ENCODE results near the gene KMT2A.
"Not testable (repeated sequence)": the region's sequence is repeated elsewhere in the genome, so short reads cannot be mapped to it uniquely, and the experiment has no call there.

The KMT2A gene

GRCh38 chr11:118435893-118436624 is at the start of gene KMT2A:
Gene KMT2A, plus strand, starts transcription at chr11:118436492. Its CDS starts 21 bp downstream, at chr11:118436513.
- FAIRE-seq: no peak

DNA sequence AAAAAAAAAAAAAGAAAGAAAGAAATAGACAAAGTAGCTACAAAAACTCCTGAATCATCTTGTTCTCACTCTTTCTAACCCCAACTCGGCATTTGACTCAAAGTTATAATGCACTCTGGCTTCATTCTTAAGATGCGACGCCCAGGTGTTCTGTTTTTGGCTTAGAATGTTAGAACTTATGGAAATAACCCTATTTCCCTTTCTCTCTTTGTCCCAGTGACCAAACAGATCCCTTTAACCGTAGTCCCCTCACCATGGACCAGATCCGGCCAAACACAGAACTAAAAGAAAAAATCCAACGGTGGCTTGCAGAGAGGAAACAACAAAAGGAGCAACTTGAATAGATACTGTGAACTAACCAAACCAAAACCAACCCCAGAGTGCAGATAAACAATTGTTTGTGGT is 40.2 kb upstream of the KMT2A start:
- no peak for FAIRE-seq

- FAIRE-seq: no peak
These were observed 38.8 kb upstream of the KMT2A start for GRCh38 chr11:118397448-118397847.

DNA sequence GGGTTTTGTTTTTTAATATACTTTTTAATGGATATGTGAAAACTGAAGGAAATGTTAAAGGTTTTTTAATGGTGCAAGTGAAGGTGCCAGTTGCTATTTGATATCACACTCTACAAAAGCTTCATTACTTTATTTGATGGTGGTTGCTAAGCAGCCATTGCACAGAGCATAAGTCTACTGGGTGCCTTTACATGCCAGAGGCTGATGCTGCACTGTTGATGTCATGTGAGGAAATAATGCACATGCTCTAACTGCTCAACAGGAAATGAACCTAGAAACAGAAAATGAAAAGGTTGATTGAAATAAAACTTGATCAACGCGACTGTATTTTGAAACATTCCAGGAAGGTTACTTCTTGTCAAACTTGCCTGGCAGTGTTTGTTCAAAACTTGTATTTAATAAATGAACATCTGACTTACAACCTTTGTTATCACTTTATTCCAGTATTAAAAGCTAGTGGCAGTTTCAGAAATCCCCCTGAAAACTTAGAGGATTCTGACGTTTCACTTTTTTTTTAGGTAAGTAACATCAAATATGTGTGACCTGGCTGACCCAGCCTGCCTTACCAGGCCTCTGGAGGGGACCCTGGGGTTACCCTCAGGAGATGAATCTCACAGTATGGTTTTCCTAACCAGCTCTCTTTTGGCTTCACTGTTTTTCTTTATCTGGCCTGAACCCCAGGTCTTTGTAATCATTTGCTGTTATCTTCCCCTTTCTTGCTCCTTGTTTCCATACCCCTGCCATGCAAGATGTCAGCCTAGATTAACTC is 37.3 kb upstream of the KMT2A start:
- FAIRE-seq: no peak

DNA sequence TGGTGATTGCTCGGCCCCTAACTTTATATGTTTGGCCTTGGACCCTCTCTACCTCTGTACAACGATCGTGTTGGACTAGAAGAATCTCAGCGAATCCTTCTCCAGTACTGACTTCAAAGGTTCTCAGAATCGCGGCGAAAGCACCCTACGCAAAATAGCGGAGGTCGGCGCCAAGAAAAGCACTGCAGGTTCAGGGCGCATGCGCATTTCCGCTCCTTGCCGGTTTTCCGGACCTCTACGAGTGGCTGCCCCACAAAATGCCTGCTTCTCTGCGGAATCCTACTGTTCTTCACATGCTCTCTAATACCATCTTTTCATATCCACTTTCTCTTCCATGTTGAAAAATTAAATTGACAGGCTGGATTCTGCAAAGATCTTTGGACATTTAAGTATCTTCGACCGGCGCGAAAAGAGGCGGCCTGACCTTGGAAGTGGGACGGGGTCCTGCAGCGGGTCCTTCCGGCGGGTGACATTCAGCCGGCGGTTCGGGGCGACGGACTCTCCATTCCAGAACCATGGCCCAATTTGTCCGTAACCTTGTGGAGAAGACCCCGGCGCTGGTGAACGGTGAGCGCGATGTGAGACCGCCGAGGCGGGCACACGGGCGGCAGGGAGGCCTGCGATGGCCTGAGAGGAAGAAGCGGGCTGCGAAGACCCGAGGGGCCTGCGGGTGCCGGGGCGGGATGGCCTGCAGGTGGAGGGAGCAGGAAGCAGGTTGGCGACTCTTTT is 35.0 kb upstream of the KMT2A start, which contains the start of gene ATP5MG:
ATP5MG (plus strand) TSS at position 456 of the 729 bp plus-strand sequence; CDS start at position 516, 60 bp downstream.
- peak; percentile 93 for FAIRE-seq

DNA sequence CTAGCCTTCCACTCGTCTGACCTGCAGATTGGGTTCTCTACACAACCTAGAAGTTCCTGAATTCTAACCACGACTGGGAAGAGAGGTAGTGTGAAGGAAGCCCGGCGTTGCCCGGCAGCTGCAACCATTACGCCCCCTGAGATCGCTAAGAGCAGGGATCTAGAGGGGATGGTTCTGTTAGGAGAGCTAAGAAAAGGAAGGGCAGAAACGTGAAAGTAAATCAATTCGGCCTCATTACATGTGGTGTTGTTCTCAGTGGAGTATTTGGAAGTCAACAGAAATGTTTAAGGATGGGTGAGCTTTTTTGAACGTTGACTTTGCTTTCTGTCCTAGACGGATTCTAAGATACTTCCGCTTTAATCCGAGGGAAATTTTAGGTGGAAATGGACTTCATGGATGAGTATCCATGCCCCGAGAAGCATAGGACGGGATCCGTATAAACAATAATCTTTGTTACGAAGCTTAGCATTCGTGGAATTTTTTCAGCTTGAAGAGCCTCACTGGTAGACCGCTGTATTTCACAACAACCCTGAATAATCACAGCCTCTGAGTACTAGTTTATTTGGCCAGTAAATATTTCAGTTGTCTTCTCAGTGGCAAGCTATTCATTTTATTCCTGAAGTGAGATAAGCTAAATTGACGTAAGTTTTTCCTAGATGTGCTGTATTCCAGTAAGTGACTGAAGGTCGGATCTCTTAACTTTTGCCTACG is 34.3 kb upstream of the KMT2A start:
- FAIRE-seq: no peak

DNA sequence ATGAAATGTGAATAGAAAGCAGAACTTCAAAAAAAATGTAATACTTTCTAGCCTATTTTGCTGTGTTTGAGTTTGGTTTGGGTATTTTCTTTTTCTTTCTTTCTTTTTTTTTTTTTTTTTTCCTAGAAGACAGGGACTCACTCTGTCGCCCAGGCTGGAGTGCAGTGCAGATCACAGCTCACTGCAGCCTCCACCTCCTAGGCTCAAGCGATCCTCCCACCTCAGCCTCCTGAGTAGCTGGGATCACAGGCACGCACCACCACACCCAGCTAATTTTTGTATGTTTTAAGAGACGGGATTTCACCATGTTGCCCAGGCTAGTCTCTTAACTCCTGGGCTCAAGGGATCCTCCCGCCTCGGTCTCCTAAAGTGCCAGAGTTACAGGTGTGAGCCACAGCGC is 33.7 kb upstream of the KMT2A start:
- not testable (repeated sequence) for FAIRE-seq

- FAIRE-seq: no peak
These were observed 29.6 kb upstream of the KMT2A start for GRCh38 chr11:118406599-118407166.

DNA sequence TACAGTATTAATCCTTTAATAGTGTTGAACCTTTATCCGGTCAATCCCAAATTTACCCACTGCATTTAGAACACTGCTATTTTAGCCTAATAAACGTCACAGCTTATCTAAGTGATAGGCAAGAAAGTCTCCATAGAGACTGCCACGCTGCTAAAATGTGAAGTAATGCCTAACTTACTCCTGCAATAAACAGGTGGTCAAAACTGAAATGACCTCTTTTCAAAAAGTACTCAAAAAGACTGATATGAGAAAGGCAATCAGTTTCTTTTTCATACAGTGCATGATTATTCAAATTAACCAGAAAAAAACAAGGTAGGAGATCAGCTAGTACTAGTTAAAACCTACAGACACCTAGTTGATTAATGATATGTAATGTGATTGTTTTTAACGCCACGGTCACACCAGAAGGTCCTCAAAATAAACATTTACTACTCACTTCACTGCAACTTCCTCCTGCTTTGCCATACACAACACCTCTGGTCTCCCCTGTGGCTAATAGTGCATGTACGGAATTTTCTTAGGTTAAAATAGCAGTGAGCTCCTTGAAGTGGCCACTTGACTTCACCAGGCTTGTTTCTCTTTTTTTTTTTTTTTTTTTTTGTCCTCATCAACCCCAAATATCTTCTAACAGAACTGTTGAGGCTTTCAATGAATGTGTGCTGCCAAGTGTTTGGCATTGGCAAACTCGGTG is 26.1 kb upstream of the KMT2A start:
- no peak for FAIRE-seq

GRCh38 chr11:118411530-118411929 is 24.8 kb upstream of the KMT2A start:
- FAIRE-seq: no peak

- no peak for FAIRE-seq
These were observed 23.4 kb upstream of the KMT2A start for GRCh38 chr11:118412921-118413320.

DNA sequence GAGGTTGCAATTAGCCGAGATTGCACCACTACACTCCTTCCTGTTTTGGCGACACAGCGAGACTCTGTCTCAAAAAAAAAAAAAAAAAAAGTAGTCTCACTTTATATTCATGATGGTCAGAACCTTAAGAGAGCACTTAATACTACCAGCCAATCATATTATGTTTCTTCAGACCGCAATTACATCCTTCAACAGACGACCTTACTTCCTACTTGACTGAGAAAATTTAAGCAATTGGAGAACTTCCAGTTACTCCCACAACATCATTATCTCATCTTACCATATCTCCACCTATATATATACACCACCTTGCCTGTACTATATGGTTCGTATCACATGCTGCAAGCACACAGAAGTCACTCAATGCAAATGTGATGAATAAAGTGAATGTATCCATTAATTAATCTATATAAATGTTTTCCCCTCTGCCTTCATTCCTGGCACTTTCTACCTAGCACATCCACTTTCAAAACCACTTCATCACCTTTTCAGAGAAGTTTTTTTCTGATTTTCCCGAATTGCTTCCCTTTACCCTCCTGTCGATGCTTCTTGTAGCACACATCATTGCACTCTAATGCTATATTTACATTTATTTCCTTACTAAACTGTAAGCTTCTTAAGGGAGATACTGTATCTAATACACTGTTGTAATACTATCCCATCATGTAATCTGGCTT is 21.1 kb upstream of the KMT2A start:
- FAIRE-seq: no peak

- no peak for FAIRE-seq
These were observed 20.6 kb upstream of the KMT2A start for GRCh38 chr11:118415739-118416068.

GRCh38 chr11:118416900-118417299 is 19.4 kb upstream of the KMT2A start:
- FAIRE-seq: not testable (repeated sequence)

- no peak for FAIRE-seq
These were observed 18.5 kb upstream of the KMT2A start for GRCh38 chr11:118417801-118418200.

GRCh38 chr11:118418766-118419165 is 17.5 kb upstream of the KMT2A start:
- no peak for FAIRE-seq

- FAIRE-seq: no peak
These were observed 8.6 kb upstream of the KMT2A start for GRCh38 chr11:118427707-118428106.

DNA sequence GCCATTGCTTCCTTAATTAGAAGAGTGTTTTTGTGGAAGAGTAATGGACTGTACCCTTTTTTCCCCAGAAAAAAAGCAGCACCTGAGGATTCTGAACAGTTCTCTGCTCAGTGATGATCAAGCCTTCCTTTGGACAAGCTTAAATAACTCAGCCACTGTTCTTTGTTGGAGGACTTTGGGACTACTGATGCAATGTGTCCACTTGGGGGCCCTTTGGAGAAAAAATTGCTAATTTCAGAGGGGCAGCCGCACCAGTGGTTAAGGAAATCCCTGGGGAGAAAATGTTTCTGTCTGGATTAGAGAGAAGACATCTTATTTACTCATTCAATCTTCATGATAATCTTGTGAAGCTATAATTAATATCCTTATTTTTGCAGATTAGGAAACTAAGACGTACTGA is 5.3 kb upstream of the KMT2A start:
- FAIRE-seq: no peak

GRCh38 chr11:118434123-118434552 is 2.2 kb upstream of the KMT2A start:
- peak; percentile 30 for FAIRE-seq

GRCh38 chr11:118434553-118435289 is 1.6 kb upstream of the KMT2A start:
- FAIRE-seq: no peak
